Medulla oblongata (tissue), 1 donor: ENCODE results near the gene MRTFA.
A peak's percentile ranks its signal among the peaks of the same experiment; 100 is the strongest.
"Not testable (repeated sequence)": the region's sequence is repeated elsewhere in the genome, so short reads cannot be mapped to it uniquely, and the experiment has no call there.

ENCODE experiments used
- DNase-seq: peaks from one replicate; pipeline ENCODE4 v3.0.0-alpha.2; 2015; ENCODE audit errors: extremely low spot score

MRTFA gene

DNA sequence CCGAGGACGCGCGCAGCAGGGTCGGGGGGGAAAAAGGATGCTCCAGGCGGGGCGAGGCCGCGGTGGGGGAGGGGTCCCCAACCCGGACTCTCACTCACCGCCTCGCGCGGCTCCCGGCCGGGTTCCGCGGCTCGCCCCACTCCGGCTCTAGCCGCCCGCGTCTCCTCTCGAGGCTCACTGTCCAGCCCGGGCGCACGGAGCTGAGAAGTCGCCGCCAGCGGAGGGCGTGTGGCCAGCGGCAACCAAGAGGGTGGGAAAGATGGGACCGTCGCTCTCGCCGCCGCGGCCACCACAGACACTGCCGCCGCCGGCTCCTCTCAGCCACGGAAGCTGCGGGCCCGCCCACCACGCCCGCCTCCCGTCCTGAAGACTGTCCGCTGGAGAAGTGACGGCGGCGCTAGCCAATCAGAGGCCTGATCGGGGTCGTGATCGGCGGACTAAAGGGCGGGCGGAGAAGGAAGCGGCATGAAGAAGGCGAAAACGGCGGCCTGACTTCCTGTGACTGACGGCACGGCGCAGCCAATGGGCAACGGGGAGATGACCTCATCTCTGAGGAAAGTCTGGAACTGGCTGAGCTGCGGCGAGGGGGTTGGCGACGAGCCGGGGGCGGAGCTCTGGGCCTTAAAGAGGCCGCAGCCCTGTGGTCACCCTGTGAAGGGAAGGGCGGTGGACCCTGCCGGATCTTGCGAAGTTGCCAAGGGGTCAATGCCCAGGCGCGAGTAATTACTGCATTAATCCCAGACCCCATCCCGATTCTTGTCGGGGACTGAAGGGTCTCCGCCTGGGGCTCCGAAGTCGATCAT lies at the start of gene MRTFA:
MRTFA (minus strand) TSS at position 340 of the 803 bp plus-strand sequence.
- peak; percentile 100 for DNase-seq

DNA sequence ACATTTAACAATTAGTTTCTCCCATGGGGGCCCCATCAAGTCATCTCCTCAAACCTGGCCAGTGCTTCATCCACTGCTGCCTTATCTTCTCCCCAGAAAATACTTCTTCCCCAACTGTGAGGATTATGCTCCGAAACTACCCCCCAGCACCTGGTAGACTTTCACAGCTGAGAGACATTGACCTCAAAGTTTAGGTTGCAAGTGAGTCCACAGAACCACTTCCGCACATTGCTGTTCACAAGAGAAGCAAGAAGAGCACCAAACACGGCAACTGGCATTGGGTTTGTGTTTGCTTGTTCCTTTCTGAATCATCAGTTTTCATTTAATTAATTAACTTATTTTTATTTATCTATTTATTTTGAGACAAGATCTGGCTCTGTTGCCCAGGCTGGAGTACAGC lies 48.9 kb upstream of the MRTFA start:
- no peak for DNase-seq

DNA sequence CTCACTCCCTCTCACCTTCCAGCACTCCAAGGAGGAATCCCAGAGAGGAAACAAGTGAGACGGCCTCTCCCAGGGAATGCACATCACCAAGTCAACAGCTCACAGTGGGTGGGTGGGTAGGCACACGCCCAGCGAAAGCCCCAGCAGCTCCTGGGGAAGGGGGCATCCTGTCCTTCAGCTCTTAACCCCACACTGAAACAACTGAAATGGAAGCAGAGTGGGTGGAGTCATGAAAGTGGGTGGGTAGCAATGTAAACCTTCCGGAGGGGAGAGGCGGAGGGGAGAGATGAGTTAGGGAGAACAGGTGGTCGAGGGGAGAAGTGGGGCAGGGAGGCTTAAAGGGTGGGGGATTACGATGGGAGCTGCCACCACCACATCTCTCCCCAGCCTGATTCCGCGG lies 48.2 kb upstream of the MRTFA start:
- no peak for DNase-seq

DNA sequence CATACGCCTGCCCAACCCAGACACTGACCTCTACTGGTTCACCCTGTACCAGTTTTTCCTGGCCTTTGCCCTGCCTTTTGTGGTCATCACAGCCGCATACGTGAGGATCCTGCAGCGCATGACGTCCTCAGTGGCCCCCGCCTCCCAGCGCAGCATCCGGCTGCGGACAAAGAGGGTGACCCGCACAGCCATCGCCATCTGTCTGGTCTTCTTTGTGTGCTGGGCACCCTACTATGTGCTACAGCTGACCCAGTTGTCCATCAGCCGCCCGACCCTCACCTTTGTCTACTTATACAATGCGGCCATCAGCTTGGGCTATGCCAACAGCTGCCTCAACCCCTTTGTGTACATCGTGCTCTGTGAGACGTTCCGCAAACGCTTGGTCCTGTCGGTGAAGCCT lies 44.9 kb upstream of the MRTFA start:
- no peak for DNase-seq

DNA sequence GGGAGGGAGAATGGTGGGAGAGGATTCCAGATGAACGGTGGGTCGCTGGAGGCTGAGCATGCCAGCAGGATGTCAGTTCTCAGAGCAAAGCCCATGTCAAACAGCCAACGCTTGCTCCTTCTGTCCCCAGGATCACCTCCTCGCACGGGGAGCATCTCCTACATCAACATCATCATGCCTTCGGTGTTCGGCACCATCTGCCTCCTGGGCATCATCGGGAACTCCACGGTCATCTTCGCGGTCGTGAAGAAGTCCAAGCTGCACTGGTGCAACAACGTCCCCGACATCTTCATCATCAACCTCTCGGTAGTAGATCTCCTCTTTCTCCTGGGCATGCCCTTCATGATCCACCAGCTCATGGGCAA lies 44.3 kb upstream of the MRTFA start:
- DNase-seq, result no peak

DNA sequence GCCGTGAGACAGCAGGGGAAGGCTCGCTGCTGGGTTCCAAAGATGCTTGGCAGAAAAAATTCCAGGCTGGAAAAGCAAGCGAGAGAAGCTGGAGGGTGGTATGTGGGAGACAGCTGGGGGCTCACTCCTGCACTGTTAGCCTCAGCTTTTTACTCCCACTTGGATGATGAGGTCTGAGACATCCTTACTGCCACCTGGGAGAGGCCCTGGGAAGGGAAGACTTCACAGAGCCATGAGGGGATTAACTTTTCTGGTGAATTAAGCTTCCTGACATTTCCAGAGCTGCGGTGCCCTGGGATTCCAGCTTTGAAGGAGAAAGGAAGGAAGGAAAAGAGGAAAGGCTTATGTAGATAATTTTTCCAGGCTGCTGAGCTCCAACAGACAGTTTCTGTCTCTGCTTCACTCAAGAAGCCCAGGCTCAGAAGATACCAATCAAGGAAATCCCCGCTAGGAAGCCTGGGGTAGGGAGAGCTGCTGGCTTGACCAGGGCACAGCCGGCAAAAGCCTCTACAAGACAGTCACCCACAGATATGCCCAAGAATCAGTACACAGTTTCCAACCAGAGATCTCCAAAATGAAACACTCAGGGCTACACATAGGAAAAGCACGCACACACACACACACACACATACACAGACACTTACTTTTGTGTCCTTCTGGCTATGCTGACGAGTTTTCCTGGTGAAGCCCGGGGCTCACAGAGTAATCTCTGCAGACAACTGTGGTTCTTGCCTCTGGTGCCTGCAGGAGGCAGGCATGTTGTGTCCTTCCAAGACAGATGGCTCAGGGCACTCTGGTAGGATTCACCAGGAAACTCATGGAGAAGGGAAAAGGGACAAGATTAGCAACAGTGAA lies 43.7 kb upstream of the MRTFA start:
- DNase-seq, result no peak

DNA sequence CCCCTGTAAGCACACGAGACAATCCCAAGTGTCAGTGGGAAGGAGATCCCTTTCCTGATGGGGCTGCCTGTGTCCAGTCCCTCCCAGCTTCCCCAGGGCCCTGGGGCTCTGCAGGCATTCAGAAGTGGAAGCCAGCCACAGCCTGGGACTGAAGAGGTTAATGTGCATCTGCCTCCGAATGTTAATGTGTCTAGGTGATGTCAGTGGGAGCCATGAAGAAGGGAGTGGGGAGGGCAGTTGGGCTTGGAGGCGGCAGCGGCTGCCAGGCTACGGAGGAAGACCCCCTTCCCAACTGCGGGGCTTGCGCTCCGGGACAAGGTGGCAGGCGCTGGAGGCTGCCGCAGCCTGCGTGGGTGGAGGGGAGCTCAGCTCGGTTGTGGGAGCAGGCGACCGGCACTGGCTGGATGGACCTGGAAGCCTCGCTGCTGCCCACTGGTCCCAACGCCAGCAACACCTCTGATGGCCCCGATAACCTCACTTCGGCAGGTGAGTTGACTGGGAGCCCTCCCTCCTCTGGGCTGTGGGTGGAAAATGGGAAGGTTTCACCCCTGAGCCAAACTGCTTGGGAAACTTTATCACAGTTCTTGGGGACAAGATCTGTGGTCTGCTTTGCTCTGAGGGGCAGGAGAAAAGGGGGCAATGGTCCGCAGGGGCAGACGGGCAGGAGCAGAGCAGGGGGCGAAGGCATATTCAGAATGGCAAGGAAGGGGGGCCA lies 42.9 kb upstream of the MRTFA start, which contains the start of gene MCHR1:
MCHR1 (plus strand) TSS at position 236 of the 715 bp plus-strand sequence; CDS start at position 405, 169 bp downstream.
- no peak for DNase-seq

DNA sequence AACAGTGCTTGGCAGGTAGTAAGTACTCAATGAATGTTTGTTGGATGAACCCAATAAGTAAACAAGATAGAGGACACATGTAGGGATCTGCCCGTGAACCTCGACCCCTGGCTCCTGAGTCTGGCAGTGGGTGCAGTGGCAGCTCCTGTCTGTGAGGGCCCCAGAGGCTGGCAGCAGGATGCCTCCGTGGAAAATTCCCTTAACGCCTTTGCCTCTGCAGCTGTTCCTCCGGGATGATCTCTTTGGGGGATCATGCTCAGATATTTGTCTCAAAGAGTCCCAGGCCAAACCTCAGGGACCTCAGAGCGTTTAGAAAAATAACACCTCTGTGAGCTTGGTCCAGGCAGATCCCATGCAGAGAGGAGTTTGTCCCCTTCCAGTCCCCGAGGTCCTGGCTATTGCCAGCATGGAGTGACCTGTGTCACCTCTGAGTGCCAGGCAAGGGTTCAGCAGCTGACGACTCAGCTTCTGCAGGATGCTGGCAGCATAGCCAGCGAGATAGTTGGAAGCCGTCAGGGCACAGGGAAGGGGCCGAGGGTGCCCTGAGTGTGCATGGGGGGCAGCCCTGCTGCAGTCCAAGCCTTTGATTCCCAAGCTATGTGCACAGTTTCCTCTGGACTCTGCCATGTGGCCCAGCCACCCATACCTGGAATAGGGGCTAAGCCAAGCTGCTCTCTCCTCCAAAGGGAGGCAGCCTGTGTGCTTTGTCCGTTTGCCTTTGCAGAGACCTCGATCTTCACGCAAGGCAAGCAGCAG lies 42.2 kb upstream of the MRTFA start:
- no peak for DNase-seq

DNA sequence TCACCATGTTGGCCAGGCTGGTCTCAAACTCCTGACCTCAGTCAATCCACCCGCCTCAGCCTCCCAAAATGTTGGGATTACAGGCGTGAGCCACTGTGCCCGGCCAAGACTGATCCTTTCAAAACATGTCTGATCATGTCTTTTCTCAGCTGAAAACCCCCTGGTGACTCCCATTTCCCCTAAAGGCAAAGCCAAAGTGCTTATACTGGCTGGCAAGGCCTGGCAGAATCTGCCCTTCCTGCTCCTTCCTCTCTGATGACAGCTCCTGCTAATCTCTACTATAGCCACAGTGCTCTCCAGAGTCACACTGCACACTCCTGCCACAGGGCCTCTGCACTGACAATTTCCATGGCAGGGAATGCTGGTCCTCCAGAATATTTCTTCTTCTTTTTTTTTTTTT lies 40.1 kb upstream of the MRTFA start:
- no peak for DNase-seq

DNA sequence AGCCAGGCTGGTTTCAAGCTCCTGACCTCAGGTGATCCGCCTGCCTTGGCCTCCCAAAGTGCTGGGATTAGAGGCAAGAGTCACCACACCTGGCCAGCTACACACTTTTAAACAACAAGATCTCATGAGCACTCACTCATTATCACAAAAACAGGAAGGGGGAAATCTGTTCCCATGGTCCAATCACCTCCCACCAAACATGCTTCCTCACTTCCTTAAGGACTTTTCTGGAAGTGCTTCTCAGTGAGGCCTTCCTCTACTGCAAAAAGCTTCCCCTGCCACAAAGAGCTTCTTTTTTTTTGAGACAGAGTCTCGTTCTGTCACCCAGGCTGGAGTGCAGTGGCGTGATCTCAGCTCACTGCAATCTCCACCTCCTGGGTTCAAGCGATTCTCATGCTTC lies 39.6 kb upstream of the MRTFA start:
- DNase-seq, result not testable (repeated sequence)

DNA sequence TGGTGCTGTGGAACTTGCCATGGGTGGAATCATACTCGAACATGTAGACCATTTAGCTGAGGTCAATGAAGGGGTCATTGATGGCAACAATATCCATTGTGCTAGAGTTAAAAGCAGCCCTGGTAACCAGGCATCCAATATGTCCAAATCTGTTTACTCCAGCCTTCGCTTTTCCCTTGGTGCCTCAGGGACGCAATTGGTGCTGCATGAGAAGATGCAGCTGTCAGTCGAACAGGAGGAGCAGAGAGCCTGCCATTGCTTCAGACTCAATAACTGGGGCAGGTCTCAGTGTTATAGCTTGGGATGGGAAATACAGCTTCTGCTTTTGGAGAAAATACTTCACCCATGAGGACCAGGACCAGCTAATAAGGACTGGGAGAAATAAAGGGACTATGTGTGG lies 37.8 kb upstream of the MRTFA start:
- no peak for DNase-seq

DNA sequence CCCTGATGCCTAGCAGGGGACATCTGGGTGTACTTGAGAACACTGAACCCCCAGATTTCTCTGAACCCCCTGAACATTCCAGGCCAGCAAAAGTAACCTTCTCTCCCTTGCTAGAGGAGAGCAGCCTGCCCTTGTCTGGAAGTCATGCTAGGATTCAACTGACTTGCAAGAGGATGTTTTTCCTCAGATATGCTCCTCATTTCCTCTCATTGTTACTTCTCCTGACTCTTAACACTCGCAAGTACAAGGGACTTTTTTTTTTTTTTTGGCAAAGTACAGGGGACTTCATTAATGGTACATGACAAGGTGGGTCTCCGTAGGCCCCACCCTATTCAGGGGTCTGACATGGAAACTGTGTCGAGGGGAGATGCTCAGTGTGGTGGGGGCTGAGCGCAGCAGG lies 36.5 kb upstream of the MRTFA start:
- no peak for DNase-seq

DNA sequence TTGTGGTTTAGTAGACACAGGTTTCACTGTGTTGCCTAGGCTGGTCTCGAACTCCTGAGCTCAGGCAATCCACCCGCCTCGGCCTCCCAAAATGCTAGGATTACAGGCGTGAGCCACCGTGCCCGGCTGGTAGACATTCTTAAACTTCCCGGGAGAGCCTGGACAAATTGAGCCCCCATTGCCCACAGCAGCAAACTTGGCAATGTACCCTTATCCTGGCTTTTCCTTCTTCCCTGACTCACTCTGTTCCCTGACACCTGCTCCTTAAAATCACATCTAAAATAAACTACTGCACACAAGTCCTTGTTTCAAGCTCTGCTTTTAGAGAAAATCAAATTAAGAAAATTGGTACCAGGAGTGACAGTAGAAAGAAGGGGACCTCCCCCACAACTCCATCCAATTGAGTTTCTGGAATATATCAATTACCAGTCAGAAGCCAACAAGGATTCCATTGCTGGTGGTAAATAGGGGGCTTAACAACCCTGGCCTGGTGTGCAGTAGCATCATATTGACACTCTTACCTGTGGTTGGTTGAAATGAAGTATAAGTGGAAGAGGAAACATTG lies 35.4 kb upstream of the MRTFA start:
- DNase-seq, result no peak

DNA sequence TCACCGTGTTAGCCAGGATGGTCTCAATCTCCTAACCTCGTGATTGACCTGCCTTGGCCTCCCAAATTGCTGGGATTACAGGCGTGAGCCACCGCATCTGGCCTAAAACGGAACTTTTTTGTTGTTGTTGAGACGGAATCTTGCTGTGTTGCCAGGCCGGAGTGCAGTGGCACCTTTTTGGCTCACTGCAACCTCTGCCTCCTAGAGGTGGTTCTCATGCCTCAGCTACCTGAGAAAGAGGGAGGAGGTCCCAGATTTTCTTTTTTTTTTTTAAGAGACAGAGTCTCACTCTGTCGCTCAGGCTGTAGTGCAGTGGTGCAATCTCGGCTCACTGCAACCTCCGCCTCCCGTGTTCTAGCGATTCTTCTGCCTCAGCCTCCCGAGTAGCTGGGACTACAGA lies 34.9 kb upstream of the MRTFA start:
- DNase-seq, result no peak

DNA sequence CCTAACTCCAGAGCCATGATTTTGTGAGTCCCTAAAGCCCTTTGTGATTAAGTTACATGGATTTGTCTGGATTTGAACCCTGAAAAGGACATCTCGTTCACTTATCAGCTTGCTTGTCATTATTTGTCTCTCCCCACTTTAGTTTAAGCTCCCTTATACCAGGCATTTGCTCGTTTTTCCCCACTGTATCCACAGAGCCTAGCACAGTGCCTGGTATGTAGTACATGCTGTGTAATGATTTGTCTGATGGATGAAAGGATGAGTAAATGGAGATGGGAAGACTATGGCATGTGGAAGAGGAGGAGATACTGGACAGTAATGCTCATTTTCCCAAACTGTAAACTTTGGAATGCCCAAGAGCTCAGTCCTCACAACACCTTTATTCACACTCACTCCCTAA lies 33.5 kb upstream of the MRTFA start:
- no peak for DNase-seq

DNA sequence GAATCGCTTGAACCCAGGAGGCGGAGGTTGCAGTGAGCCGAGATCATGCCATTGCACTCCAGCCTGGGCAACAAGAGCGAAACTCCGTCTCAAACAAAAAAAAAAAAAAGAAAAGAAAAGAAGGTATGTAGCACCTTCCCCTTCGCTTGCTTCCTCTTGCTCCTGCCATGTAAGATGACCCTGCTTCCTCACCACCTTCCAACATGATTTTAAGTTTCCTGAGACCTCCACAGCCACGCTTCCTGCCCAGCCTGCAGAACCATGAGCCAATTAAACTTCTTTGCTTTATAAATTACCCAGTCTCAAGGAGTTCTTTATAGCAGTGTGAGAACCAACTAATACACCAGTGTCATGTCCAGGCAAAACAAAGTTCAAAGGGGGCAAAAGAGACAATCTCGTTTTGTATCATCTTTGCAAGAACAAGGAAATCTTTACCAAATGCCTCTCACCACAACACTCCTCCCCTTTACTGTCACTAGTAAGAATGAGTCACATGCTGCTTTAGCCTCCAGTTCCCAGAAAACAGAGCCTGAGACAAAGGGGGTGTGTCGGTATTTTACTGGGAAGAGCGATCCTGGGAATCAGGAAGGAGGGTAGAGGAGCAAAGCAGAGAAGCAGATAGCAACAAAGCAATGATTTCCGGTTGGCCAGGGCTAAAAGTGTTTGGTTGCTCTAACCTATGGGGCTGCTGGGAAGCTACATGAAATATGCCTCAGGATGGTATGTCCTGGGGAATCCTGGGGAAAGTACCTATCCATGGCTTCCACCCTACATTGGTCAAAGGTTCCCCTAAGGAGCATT lies 32.3 kb upstream of the MRTFA start:
- DNase-seq, result no peak

DNA sequence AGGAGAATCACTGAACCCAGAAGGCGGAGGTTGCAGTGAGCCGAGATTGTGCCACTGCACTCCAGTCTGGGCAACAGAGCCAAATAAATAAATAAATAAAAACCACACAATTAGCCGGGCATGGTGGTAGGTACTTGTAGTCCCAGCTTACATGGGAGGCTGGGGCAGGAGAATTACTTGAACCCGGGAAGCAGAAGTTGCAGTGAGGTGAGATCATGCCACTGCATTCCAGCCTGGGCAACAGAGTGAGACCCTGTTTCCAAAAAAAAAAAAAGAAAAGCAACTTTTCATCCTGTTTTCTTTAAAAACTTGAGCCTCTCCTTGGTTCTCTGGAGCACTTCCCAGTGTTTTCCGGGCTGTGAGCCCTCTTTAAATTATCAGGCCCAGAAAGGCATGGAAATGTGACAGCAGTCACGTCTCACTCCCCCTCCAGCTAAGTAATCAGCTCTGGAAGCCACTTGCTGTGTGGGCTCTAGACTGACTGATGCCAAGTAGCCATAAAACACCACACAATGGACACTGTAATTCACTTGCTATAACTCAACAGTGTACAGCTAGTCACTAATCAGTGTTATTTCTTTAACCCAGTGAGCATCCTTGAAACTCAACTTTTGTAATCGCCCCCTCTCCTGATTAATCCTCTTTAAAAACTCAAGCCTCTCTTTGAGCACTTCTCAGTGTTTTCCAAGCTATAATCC lies 29.8 kb upstream of the MRTFA start:
- DNase-seq, result peak; percentile 75

DNA sequence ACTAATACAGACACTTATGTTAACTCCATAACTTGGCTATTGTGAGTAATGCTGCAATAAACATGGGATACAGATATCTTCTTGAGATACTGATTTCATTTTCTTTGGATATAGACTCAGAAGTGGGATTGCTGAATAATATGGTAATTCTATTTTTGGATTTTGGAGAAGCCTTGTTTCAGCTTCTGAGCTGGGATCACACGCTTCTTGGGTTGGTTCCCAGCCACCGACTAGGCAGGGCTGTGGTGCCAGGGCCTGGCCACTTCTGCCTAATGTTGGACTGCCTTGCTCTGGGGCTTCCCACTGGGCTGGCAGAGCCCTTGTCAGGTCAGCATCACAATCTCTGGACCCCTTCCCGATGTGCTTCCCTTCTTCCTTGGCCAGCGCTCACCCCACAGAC lies 28.8 kb upstream of the MRTFA start:
- DNase-seq, result peak; percentile 67

DNA sequence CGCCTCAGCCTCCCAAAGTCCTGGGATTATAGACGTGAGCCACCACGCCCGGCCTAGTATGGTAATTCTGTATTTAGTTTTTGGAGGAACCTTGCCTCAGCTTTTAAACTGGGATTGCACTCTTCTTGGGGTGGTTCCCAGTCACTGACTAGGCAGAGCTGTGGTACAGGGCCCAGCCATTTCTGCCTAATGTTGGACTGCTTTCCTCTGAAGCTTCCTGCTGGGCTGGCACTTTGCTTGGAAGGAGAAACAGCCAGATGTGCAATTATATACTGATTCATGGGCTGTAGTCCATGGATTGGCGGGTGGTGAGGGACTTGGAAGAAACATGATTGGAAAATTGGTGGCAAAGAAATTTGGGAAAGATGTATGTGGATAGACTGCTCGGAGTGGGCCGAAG lies 25.2 kb upstream of the MRTFA start:
- DNase-seq, result no peak

DNA sequence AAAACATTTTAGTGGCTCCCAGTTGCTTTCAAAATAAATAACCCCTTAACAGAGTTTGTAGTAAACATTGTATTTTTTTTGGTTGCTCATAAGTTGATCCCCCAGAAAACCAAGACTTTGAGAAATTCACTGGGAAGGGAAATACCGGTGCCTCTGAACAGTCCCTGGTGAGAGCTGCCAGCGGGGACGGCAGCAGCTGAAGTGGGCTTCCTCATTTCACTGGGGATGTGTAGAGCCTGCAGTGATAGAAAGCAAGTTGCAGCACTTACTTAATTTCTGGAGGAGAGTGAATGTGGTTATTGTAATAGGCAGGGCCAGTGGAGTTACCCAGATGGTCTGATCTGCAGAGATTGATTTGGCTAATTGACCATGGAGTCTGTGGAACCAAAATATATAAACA lies 24.2 kb upstream of the MRTFA start:
- DNase-seq, result no peak
